ENCODE measurements around the gene C3orf49.
A peak's percentile ranks its signal among the peaks of the same experiment; 100 is the strongest.

Gene C3orf49

GRCh38 chr3:63819151-63819398 lies at the start of gene C3orf49:
C3orf49 (plus strand) TSS chr3:63819299; CDS start chr3:63819472, 173 bp downstream.
- no peak for DNase-seq

GRCh38 chr3:63774781-63775180 lies 44.3 kb upstream of the C3orf49 start:
- DNase-seq, result no peak

GRCh38 chr3:63779227-63779626 lies 39.9 kb upstream of the C3orf49 start:
- no peak for DNase-seq

- no peak for DNase-seq
Observed at GRCh38 chr3:63791974-63792373, 27.1 kb upstream of the C3orf49 start.

- no peak for DNase-seq
Observed at GRCh38 chr3:63795438-63795837, 23.7 kb upstream of the C3orf49 start.

- DNase-seq, result no peak
Observed at GRCh38 chr3:63798544-63798943, 20.6 kb upstream of the C3orf49 start.

GRCh38 chr3:63798949-63799348 lies 20.1 kb upstream of the C3orf49 start:
- no peak for DNase-seq

- no peak for DNase-seq
Observed at GRCh38 chr3:63800097-63800496, 19.0 kb upstream of the C3orf49 start.

- no peak for DNase-seq
Observed at GRCh38 chr3:63803911-63804310, 15.2 kb upstream of the C3orf49 start.

- no peak for DNase-seq
Observed at GRCh38 chr3:63807961-63808565, 11.0 kb upstream of the C3orf49 start.

GRCh38 chr3:63808633-63809032 lies 10.5 kb upstream of the C3orf49 start:
- no peak for DNase-seq

- DNase-seq, result no peak
Observed at GRCh38 chr3:63809607-63810006, 9.5 kb upstream of the C3orf49 start.

- no peak for DNase-seq
Observed at GRCh38 chr3:63814237-63814636, 4.9 kb upstream of the C3orf49 start.

- DNase-seq, result no peak
Observed at GRCh38 chr3:63817225-63817624, 1.9 kb upstream of the C3orf49 start.

GRCh38 chr3:63818282-63819150 lies 583 bp upstream of the C3orf49 start:
- DNase-seq, result peak; percentile 66

GRCh38 chr3:63824309-63824708 lies 5.2 kb downstream of the C3orf49 start:
- no peak for DNase-seq

GRCh38 chr3:63830526-63830925 lies 11.4 kb downstream of the C3orf49 start:
- no peak for DNase-seq

GRCh38 chr3:63832395-63832794 lies 13.3 kb downstream of the C3orf49 start:
- no peak for DNase-seq

- no peak for DNase-seq
Observed at GRCh38 chr3:63841704-63842103, 22.6 kb downstream of the C3orf49 start.

GRCh38 chr3:63842127-63842526 lies 23.0 kb downstream of the C3orf49 start:
- DNase-seq, result no peak

GRCh38 chr3:63845215-63845614 lies 26.1 kb downstream of the C3orf49 start:
- no peak for DNase-seq

- DNase-seq, result no peak
Observed at GRCh38 chr3:63847718-63848450, 28.8 kb downstream of the C3orf49 start.

GRCh38 chr3:63849175-63849574 lies 30.1 kb downstream of the C3orf49 start:
- DNase-seq, result no peak

GRCh38 chr3:63851287-63851686 lies 32.2 kb downstream of the C3orf49 start:
- DNase-seq, result no peak
